Neural crest cell (in vitro differentiated cells): Measurements from ENCODE around the gene ADPRH. TPM values are rescaled to one million over a fixed set of nuclear protein-coding genes. Genes with fewer than 3 reads are reported as not detected.

ENCODE experiments used
- DNase-seq: peaks from one replicate; pipeline ENCODE4 v3.0.0; 2021; ENCODE audit warnings: low read depth, mixed read lengths, low spot score
- H3K27ac Mint-ChIP-seq: one replicate; pipeline ENCODE4 v1.8.0; 2021; ENCODE audit warnings: mild to moderate bottlenecking, mixed read lengths; ENCODE audit not compliant: unreplicated experiment
- H3K27me3 Mint-ChIP-seq: 2 replicates; pipeline ENCODE4 v1.8.0; 2021; ENCODE audit warnings: low read depth, mild to moderate bottlenecking, mixed read lengths
- H3K36me3 Mint-ChIP-seq: 2 replicates; pipeline ENCODE4 v1.8.0; 2021; ENCODE audit warnings: low read depth, mild to moderate bottlenecking, mixed read lengths
- H3K4me1 Mint-ChIP-seq: 2 replicates; pipeline ENCODE4 v1.8.0; 2021; ENCODE audit warnings: mixed read lengths
- H3K4me3 Mint-ChIP-seq: one replicate; pipeline ENCODE4 v1.8.0; 2021; ENCODE audit warnings: mild to moderate bottlenecking, mixed read lengths
- H3K9me3 Mint-ChIP-seq: 2 replicates; pipeline ENCODE4 v1.8.0; 2021; ENCODE audit warnings: mixed read lengths
- long read RNA-seq: library from polyadenylated mRNA; unstranded; transcript quantifications from one replicate; pipeline ENCODE4 v2.0.0, GENCODE V29; 2020
- total RNA-seq: library from RNA; stranded (reverse); gene quantifications from 2 replicates; pipeline ENCODE4 v1.2.1, GENCODE V29; 2021
- TF ChIP-seq, protein P1 (sequence below): fragments of 200-600 bp; sonication (generic); conservative IDR thresholded peaks from 2 replicates; pipeline ENCODE4 v1.5.0; 2021; ENCODE audit warnings: antibody characterized with exemption, mild to moderate bottlenecking

ADPRH gene
- 3.5 TPM in 2 replicates for total RNA-seq
- long read RNA-seq, partial matches to known transcripts: 0 of 6 reads
- long read RNA-seq, other reads (novel, unspliced or antisense): 4 of 6 reads

DNA sequence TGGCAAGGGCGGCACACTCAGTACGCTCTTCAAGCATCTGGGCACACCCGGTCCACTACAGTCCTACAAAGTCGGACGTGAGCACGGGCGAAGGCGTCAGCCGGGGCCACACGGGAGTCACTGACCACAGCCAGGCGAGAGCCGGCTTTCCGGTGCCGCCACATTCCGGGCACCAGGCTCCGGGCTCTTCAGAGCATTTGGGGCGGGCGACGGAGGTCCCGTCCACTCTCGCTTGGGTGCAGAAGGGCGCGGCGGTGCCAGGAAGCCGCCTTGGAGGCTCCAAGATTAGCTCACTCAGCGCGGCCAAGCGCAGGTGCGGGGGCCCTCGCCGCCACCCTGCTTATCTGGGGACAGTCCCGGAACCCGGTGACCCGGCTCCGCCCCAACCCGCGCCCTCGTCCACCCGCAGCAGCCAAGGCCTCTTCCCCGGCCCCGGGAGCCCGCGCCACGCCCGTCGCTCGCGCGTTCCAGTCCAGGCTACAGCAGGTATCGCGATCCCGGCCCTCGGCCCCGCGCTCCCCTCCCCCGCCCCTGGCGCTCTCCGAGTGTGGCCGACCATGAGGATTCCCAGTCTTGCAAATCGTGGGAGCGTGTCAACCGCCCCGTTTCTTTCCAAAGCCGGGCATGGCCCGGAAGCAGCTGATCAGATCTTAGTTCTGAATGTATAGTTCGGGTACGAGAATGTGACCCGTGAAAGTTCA, at the start of gene ADPRH:
ADPRH (plus strand) TSS at position 127 of the 701 bp plus-strand sequence. CDS start 2,678 bp downstream, outside the sequence.
- peak within 1 kb of the TSS; percentile 98 for H3K27ac Mint-ChIP-seq
- no peaks in the 10 kb centered on the region for H3K36me3 Mint-ChIP-seq
- DNase-seq: peak; percentile 59
- peak within 1 kb of the TSS; percentile 95 for H3K4me3 Mint-ChIP-seq
- peaks cover 15% of the 10 kb centered on the region for H3K4me1 Mint-ChIP-seq
- peaks cover 2% of the 10 kb centered on the region for H3K27me3 Mint-ChIP-seq
- H3K9me3 Mint-ChIP-seq: no peaks in the 10 kb centered on the region
- TF ChIP-seq, protein P1, sequence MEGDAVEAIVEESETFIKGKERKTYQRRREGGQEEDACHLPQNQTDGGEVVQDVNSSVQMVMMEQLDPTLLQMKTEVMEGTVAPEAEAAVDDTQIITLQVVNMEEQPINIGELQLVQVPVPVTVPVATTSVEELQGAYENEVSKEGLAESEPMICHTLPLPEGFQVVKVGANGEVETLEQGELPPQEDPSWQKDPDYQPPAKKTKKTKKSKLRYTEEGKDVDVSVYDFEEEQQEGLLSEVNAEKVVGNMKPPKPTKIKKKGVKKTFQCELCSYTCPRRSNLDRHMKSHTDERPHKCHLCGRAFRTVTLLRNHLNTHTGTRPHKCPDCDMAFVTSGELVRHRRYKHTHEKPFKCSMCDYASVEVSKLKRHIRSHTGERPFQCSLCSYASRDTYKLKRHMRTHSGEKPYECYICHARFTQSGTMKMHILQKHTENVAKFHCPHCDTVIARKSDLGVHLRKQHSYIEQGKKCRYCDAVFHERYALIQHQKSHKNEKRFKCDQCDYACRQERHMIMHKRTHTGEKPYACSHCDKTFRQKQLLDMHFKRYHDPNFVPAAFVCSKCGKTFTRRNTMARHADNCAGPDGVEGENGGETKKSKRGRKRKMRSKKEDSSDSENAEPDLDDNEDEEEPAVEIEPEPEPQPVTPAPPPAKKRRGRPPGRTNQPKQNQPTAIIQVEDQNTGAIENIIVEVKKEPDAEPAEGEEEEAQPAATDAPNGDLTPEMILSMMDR: peak; percentile 11

DNA sequence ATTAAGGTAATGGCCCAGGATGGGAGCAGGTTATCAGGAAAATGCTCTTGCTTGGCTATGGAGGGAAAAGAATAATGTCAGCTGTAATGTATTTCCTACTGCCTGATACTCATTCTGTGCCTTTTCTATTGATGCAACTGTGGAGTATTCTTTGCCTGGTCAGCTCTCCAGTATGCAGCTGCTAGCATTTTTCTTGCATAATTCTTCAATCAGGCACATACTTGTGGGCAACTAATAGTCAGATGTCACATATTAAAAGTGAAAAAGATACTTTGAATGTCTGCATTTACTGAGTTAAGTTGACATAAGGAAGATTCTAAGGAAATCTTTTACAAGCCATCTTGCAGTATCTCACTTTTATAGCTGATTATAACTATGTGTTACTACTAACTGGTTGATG, 49.4 kb upstream of the ADPRH start:
- no peak overlapping the region for H3K27ac Mint-ChIP-seq
- no peaks in the 10 kb centered on the region for H3K27me3 Mint-ChIP-seq
- no peaks in the 10 kb centered on the region for H3K4me1 Mint-ChIP-seq
- no peaks in the 10 kb centered on the region for H3K9me3 Mint-ChIP-seq
- H3K4me3 Mint-ChIP-seq: no peak overlapping the region
- TF ChIP-seq, protein P1: no peak
- DNase-seq: no peak
- peaks cover 9% of the 10 kb centered on the region for H3K36me3 Mint-ChIP-seq

DNA sequence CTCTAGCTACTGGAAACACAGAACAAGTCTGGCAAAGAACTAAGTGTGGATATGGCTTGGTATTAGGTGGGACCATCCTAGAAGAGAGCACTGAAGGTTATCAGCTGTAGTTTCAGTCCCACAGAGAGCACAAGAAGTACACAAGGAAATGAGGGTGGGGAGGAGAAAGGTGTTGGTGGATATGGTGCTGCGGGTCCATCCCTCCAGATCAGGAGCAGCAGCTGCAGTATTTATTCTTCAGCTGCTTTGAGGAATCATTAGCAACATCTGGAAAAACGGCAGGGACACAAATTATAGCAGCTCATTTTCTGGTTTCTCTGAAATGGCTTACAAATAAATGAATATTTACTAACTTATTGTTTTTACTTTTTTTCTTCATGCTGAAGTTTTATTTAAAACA, 48.8 kb upstream of the ADPRH start:
- H3K4me1 Mint-ChIP-seq: no peaks in the 10 kb centered on the region
- no peak for DNase-seq
- H3K27ac Mint-ChIP-seq: no peak overlapping the region
- peaks cover 7% of the 10 kb centered on the region for H3K36me3 Mint-ChIP-seq
- H3K27me3 Mint-ChIP-seq: no peaks in the 10 kb centered on the region
- no peak overlapping the region for H3K4me3 Mint-ChIP-seq
- TF ChIP-seq, protein P1: no peak
- no peaks in the 10 kb centered on the region for H3K9me3 Mint-ChIP-seq

DNA sequence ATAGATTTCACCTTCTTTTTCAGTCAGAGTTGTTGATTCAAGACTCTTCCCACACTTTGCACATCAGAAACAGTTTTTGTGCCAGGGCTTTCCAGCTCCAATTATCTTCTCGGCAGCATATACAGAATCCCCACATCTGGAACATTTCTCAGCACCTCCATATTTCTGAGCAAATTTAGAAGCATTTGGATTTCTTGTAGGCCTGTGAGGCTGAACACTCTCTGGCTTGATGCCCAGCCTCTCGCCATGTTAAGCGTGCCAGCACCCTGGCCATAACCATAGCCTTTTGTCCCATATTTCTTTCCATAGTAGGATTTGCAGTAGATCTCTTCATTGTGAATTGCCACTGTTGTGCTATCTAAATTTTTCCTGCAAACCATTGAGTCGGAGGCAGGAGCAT, 48.1 kb upstream of the ADPRH start:
- Mint-ChIP-seq H3K27ac (no peak overlapping the region), H3K4me1 (no peaks in the 10 kb centered on the region), H3K27me3 (no peaks in the 10 kb centered on the region), H3K36me3 (peaks cover 3% of the 10 kb centered on the region), H3K9me3 (no peaks in the 10 kb centered on the region), H3K4me3 (no peak overlapping the region)
- DNase-seq: no peak
- TF ChIP-seq, protein P1: no peak

DNA sequence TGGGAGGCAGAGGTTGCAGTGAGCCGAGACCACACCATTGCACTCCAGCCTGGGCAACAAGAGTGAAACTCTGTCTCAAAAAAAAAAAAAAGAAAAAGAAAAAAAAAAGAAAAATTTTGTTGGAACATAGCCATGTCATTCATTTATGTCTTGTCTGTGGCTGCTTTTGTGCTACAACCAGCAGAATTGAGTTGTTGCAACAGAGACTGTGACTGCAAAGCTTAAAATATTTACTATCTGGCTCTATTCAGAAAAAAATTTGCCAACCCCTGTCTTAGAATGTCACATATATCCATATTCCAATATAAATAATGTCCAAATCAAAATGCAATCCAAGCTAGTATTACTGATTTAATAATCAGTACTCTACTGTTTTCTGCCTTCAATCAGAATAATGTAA, 45.0 kb upstream of the ADPRH start:
- H3K27me3 Mint-ChIP-seq: no peaks in the 10 kb centered on the region

More for the DNA sequence above, 45.0 kb upstream of the ADPRH start:
- no peak for DNase-seq
- Mint-ChIP-seq H3K36me3 (no peaks in the 10 kb centered on the region), H3K9me3 (no peaks in the 10 kb centered on the region), H3K4me1 (no peaks in the 10 kb centered on the region), H3K4me3 (no peak overlapping the region), H3K27ac (no peak overlapping the region)
- TF ChIP-seq, protein P1: no peak
